NCI-H82 (cell line): ENCODE results near the gene FOXI3.
"Not testable (repeated sequence)": the region's sequence is repeated elsewhere in the genome, so short reads cannot be mapped to it uniquely, and the experiment has no call there.

ENCODE experiments used
- DNase-seq: peaks from one replicate; lab custom pipeline; 2025; lab: John Stamatoyannopoulos, UW

Gene FOXI3

GRCh38 chr2:88442061-88442460, 10.4 kb downstream of the FOXI3 start:
- no peak for DNase-seq

DNA sequence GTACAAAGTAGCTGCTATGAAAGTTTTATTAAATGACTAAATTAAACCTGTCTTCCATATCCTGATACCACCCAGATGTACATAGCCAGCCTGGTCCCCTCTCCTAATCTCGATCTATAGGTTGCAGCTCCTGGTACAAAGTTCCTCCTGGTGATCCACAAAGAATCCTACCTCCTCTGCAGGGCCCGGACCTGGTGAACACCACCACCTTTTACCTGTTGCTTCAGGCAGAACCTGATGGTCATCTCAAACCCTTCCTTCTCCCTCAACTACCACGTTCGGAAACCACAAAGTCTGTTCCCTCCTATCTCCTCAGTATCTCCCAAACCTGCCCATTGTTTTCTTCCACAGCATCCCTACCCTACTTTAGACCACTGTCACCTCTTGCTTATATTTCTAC, 15.5 kb downstream of the FOXI3 start:
- DNase-seq = no peak

GRCh38 chr2:88429929-88430328, 22.6 kb downstream of the FOXI3 start:
- no peak for DNase-seq

- no peak for DNase-seq
These were observed 28.8 kb downstream of the FOXI3 start for GRCh38 chr2:88423733-88424132.

GRCh38 chr2:88419051-88419450, 33.4 kb downstream of the FOXI3 start:
- not testable (repeated sequence) for DNase-seq

GRCh38 chr2:88416016-88416663, 36.4 kb downstream of the FOXI3 start:
- DNase-seq = no peak

- DNase-seq = not testable (repeated sequence)
These were observed 43.6 kb downstream of the FOXI3 start for GRCh38 chr2:88408870-88409269.

- peak; percentile 76 for DNase-seq
These were observed 52.3 kb downstream of the FOXI3 start for GRCh38 chr2:88400037-88400767.

- no peak for DNase-seq
These were observed 54.3 kb downstream of the FOXI3 start for GRCh38 chr2:88398180-88398579.
